ENCODE data around the gene SS18L1. TPM values are rescaled to one million over a fixed set of nuclear protein-coding genes. Genes with fewer than 3 reads are reported as not detected.

SS18L1 gene
- total and polyA plus RNA-seq, 11 donors, result 6.5 to 12.4 (median 7.9) TPM

DNA sequence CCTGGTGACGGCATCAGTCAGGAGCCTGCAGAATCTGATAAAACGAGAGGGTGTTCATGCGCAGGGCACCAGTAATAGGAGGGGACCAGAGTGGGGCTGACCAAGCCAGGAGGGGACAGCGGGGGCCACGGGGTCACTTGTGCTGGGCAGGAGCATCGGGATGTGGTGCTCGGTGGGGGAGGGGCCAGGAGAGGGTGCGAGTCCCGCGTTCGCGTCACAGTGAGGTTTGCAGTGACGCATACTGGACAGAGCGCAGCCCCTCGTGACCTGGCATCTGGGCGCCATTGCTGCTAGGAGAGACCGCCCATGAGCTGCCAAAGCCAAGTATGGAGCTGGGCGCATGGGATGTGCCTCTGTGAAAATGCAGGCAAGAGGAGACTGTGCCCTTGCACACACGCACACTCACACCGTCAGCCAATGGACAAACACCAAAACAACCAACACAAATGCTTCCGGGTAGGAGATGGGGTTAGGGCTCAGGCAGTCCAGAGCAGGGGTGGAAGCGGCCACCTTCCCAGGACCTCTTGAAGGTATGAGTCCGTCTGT lies 25.4 kb downstream of the SS18L1 start:
- 95 to 98% (median 97%) methylated on average over 23 of the region's 23 CpGs for WGBS, 4 donors
- TF ChIP-seq, protein P1, sequence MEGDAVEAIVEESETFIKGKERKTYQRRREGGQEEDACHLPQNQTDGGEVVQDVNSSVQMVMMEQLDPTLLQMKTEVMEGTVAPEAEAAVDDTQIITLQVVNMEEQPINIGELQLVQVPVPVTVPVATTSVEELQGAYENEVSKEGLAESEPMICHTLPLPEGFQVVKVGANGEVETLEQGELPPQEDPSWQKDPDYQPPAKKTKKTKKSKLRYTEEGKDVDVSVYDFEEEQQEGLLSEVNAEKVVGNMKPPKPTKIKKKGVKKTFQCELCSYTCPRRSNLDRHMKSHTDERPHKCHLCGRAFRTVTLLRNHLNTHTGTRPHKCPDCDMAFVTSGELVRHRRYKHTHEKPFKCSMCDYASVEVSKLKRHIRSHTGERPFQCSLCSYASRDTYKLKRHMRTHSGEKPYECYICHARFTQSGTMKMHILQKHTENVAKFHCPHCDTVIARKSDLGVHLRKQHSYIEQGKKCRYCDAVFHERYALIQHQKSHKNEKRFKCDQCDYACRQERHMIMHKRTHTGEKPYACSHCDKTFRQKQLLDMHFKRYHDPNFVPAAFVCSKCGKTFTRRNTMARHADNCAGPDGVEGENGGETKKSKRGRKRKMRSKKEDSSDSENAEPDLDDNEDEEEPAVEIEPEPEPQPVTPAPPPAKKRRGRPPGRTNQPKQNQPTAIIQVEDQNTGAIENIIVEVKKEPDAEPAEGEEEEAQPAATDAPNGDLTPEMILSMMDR (IDR thresholded peaks at IDR 0.05), result no peak
- TF ChIP-seq POLR2A (IDR thresholded peaks at IDR 0.05), result no peak
- no peaks in the 10 kb centered on the region for H3K27me3 ChIP-seq
- peak in 1 of 5 donors; percentile 60 for DNase-seq
- H3K4me3 ChIP-seq, result no peak overlapping the region
- peaks cover 0 to 7% (median 0%) of the 10 kb centered on the region in 12 donors for H3K4me1 ChIP-seq
- no peaks in the 10 kb centered on the region for H3K9me3 ChIP-seq
- H3K36me3 ChIP-seq, result peaks cover 0 to 67% (median 56%) of the 10 kb centered on the region in 9 donors
- intact Hi-C loops (cut with DNase I), result no loop called here
- no peak overlapping the region for H3K27ac ChIP-seq
- ATAC-seq, result no peak

GRCh38 chr20:62170536-62170935 lies 27.0 kb downstream of the SS18L1 start:
- Histone ChIP-seq H3K9me3 (no peaks in the 10 kb centered on the region), H3K27ac (peak overlapping the region in 1 of 12 donors; percentile 37), H3K4me1 (peaks cover 0 to 7% (median 0%) of the 10 kb centered on the region in 12 donors), H3K4me3 (no peak overlapping the region), H3K36me3 (peaks cover 0 to 67% (median 53%) of the 10 kb centered on the region in 9 donors), H3K27me3 (no peaks in the 10 kb centered on the region)
- DNase-seq, result peak in 1 of 5 donors; percentile 21
- TF ChIP-seq POLR2A (IDR thresholded peaks at IDR 0.05), result no peak
- TF ChIP-seq, protein P1 (IDR thresholded peaks at IDR 0.05), result no peak
- 94 to 96% (median 95%) methylated on average over 9 of the region's 9 CpGs for WGBS, 4 donors
- ATAC-seq, result no peak
- intact Hi-C loops (cut with DNase I), result no loop called here

- intact Hi-C loops (cut with DNase I), result no loop called here
- DNase-seq (peak in 1 of 5 donors; percentile 33), ATAC-seq (peak in 2 of 4 donors; percentile 39 to 77)
- 53 to 75% (median 61%) methylated on average over 8 of the region's 8 CpGs for WGBS, 4 donors
- TF ChIP-seq, protein P1 (IDR thresholded peaks at IDR 0.05), result no peak
- Histone ChIP-seq H3K9me3 (no peaks in the 10 kb centered on the region), H3K27me3 (no peaks in the 10 kb centered on the region), H3K27ac (peak overlapping the region in 4 of 12 donors; percentile 27 to 40 (median 35)), H3K4me1 (peaks cover 0 to 7% (median 0%) of the 10 kb centered on the region in 12 donors), H3K4me3 (no peak overlapping the region), H3K36me3 (peaks cover 0 to 66% (median 53%) of the 10 kb centered on the region in 9 donors)
Observed at GRCh38 chr20:62171245-62171644, 27.7 kb downstream of the SS18L1 start.

GRCh38 chr20:62172666-62173065 lies 29.1 kb downstream of the SS18L1 start:
- Histone ChIP-seq H3K27ac (no peak overlapping the region), H3K4me1 (peaks cover 0 to 7% (median 0%) of the 10 kb centered on the region in 12 donors), H3K4me3 (no peak overlapping the region), H3K27me3 (no peaks in the 10 kb centered on the region), H3K9me3 (no peaks in the 10 kb centered on the region), H3K36me3 (peaks cover 0 to 66% (median 54%) of the 10 kb centered on the region in 9 donors)
- WGBS, 4 donors, result 94 to 97% (median 95%) methylated on average over 4 to 18 of the region's 18 CpGs
- intact Hi-C loops (cut with DNase I), result no loop called here
- DNase-seq (peak in 1 of 5 donors; percentile 43), ATAC-seq (peak in 1 of 4 donors; percentile 15)
- TF ChIP-seq, protein P1 (IDR thresholded peaks at IDR 0.05), result no peak
- TF ChIP-seq POLR2A (IDR thresholded peaks at IDR 0.05), result no peak
